ENCODE data around the gene NFKBIB.

- TF ChIP-seq CTCF (IDR thresholded peaks at IDR 0.05) (no peak), EZH2 (IDR thresholded peaks at IDR 0.05) (no peak), EZH2phosphoT487 (IDR thresholded peaks at IDR 0.05) (no peak)
Observed at GRCh38 chr19:38908911-38909310, 9.1 kb downstream of the NFKBIB start.

Measured in neural progenitor cell (in vitro differentiated cells).